Measurements from ENCODE around the gene PBX3.

Gene PBX3

GRCh38 chr9:125747053-125747764, at the start of gene PBX3:
Gene PBX3 (plus strand): TSS chr9:125747373.
- peak; percentile 9 for ATAC-seq (ENCODE audit: low read depth)
- Mint-ChIP-seq H3K27me3 (peaks cover 1% of the 10 kb centered on the region), H3K4me1 (peaks cover 23% of the 10 kb centered on the region), H3K4me3 (peak within 1 kb of the TSS; percentile 99), H3K36me3 (no peaks in the 10 kb centered on the region), H3K27ac (peak within 1 kb of the TSS; percentile 95), H3K9me3 (no peaks in the 10 kb centered on the region)
- peak; percentile 45 to 65 for DNase-seq (ENCODE audit: low spot score in 2 of 2)

GRCh38 chr9:125699870-125700269, 47.3 kb upstream of the PBX3 start:
- no peak for DNase-seq (ENCODE audit: low spot score in 2 of 2)
- Mint-ChIP-seq H3K27ac (no peak overlapping the region), H3K4me1 (peaks cover 43% of the 10 kb centered on the region), H3K9me3 (no peaks in the 10 kb centered on the region), H3K36me3 (peaks cover 15% of the 10 kb centered on the region), H3K4me3 (no peak overlapping the region), H3K27me3 (no peaks in the 10 kb centered on the region)
- no peak for ATAC-seq (ENCODE audit: low read depth)

- peak overlapping the region; percentile 55 for H3K27ac Mint-ChIP-seq
- DNase-seq (ENCODE audit: low spot score in 2 of 2) (peak; percentile 15 to 37), ATAC-seq (ENCODE audit: low read depth) (peak; percentile 97)
- peaks cover 15% of the 10 kb centered on the region for H3K36me3 Mint-ChIP-seq
- H3K4me3 Mint-ChIP-seq = no peak overlapping the region
- no peaks in the 10 kb centered on the region for H3K9me3 Mint-ChIP-seq
- H3K4me1 Mint-ChIP-seq = peaks cover 53% of the 10 kb centered on the region
- H3K27me3 Mint-ChIP-seq = no peaks in the 10 kb centered on the region
Observed at GRCh38 chr9:125700791-125701190, 46.4 kb upstream of the PBX3 start.

- peak overlapping the region; percentile 55 for H3K27ac Mint-ChIP-seq
- H3K27me3 Mint-ChIP-seq = no peaks in the 10 kb centered on the region
- ATAC-seq (ENCODE audit: low read depth) (peak; percentile 37), DNase-seq (ENCODE audit: low spot score in 2 of 2) (no peak)
- H3K36me3 Mint-ChIP-seq = peaks cover 15% of the 10 kb centered on the region
- H3K4me3 Mint-ChIP-seq = peak overlapping the region; percentile 35
- peaks cover 52% of the 10 kb centered on the region for H3K4me1 Mint-ChIP-seq
- H3K9me3 Mint-ChIP-seq = no peaks in the 10 kb centered on the region
Observed at GRCh38 chr9:125701351-125701750, 45.8 kb upstream of the PBX3 start.

- no peak overlapping the region for H3K4me3 Mint-ChIP-seq
- no peak for DNase-seq (ENCODE audit: low spot score in 2 of 2)
- peak overlapping the region; percentile 49 for H3K27ac Mint-ChIP-seq
- H3K4me1 Mint-ChIP-seq = peaks cover 43% of the 10 kb centered on the region
- H3K36me3 Mint-ChIP-seq = peaks cover 9% of the 10 kb centered on the region
- H3K27me3 Mint-ChIP-seq = no peaks in the 10 kb centered on the region
- ATAC-seq (ENCODE audit: low read depth) = no peak
- H3K9me3 Mint-ChIP-seq = no peaks in the 10 kb centered on the region
Observed at GRCh38 chr9:125703662-125704061, 43.5 kb upstream of the PBX3 start.

GRCh38 chr9:125705893-125706292, 41.3 kb upstream of the PBX3 start:
- peaks cover 2% of the 10 kb centered on the region for H3K27me3 Mint-ChIP-seq
- no peaks in the 10 kb centered on the region for H3K9me3 Mint-ChIP-seq
- ATAC-seq (ENCODE audit: low read depth) (no peak), DNase-seq (ENCODE audit: low spot score in 2 of 2) (no peak)
- peaks cover 9% of the 10 kb centered on the region for H3K36me3 Mint-ChIP-seq
- H3K4me3 Mint-ChIP-seq = peak overlapping the region; percentile 86
- peaks cover 44% of the 10 kb centered on the region for H3K4me1 Mint-ChIP-seq
- peak overlapping the region; percentile 91 for H3K27ac Mint-ChIP-seq

- peaks cover 2% of the 10 kb centered on the region for H3K27me3 Mint-ChIP-seq
- ATAC-seq (ENCODE audit: low read depth) = peak; percentile 96
Observed at GRCh38 chr9:125706651-125707471, 40.3 kb upstream of the PBX3 start, which contains the start of gene MAPKAP1. Gene MAPKAP1 (minus strand): TSS chr9:125707208. CDS start chr9:125672574, 34,634 bp downstream.

GRCh38 chr9:125707472-125707804, 39.7 kb upstream of the PBX3 start:
- peaks cover 38% of the 10 kb centered on the region for H3K4me1 Mint-ChIP-seq

More at GRCh38 chr9:125706651-125707471, 40.3 kb upstream of the PBX3 start, which contains the start of gene MAPKAP1:
- Mint-ChIP-seq H3K9me3 (no peaks in the 10 kb centered on the region), H3K36me3 (peaks cover 9% of the 10 kb centered on the region), H3K4me1 (peaks cover 38% of the 10 kb centered on the region), H3K4me3 (peak within 1 kb of the TSS; percentile 86), H3K27ac (peak within 1 kb of the TSS; percentile 91)
- DNase-seq (ENCODE audit: low spot score in 2 of 2) = peak; percentile 70 to 74

GRCh38 chr9:125726456-125727132, 20.6 kb upstream of the PBX3 start:
- no peak for DNase-seq (ENCODE audit: low spot score in 2 of 2)
- Mint-ChIP-seq H3K36me3 (no peaks in the 10 kb centered on the region), H3K27me3 (no peaks in the 10 kb centered on the region), H3K27ac (no peak overlapping the region), H3K4me1 (no peaks in the 10 kb centered on the region), H3K9me3 (no peaks in the 10 kb centered on the region), H3K4me3 (no peak overlapping the region)
- ATAC-seq (ENCODE audit: low read depth) = no peak

More at GRCh38 chr9:125707472-125707804, 39.7 kb upstream of the PBX3 start:
- peak overlapping the region; percentile 91 for H3K27ac Mint-ChIP-seq
- ATAC-seq (ENCODE audit: low read depth) (no peak), DNase-seq (ENCODE audit: low spot score in 2 of 2) (no peak)
- H3K27me3 Mint-ChIP-seq = peaks cover 2% of the 10 kb centered on the region
- H3K9me3 Mint-ChIP-seq = no peaks in the 10 kb centered on the region
- H3K36me3 Mint-ChIP-seq = peaks cover 9% of the 10 kb centered on the region
- peak overlapping the region; percentile 86 for H3K4me3 Mint-ChIP-seq

- no peaks in the 10 kb centered on the region for H3K4me1 Mint-ChIP-seq
- DNase-seq (ENCODE audit: low spot score in 2 of 2) = no peak
- no peak overlapping the region for H3K27ac Mint-ChIP-seq
- H3K4me3 Mint-ChIP-seq = no peak overlapping the region
- no peak for ATAC-seq (ENCODE audit: low read depth)
- H3K9me3 Mint-ChIP-seq = no peaks in the 10 kb centered on the region
- H3K36me3 Mint-ChIP-seq = no peaks in the 10 kb centered on the region
- no peaks in the 10 kb centered on the region for H3K27me3 Mint-ChIP-seq
Observed at GRCh38 chr9:125730168-125730567, 17.0 kb upstream of the PBX3 start.

- H3K27ac Mint-ChIP-seq = no peak overlapping the region
- no peaks in the 10 kb centered on the region for H3K9me3 Mint-ChIP-seq
- H3K4me1 Mint-ChIP-seq = no peaks in the 10 kb centered on the region
- H3K36me3 Mint-ChIP-seq = no peaks in the 10 kb centered on the region
- H3K4me3 Mint-ChIP-seq = no peak overlapping the region
- no peaks in the 10 kb centered on the region for H3K27me3 Mint-ChIP-seq
- DNase-seq (ENCODE audit: low spot score in 2 of 2) = no peak
- no peak for ATAC-seq (ENCODE audit: low read depth)
Observed at GRCh38 chr9:125732562-125732961, 14.6 kb upstream of the PBX3 start.

- Mint-ChIP-seq H3K27me3 (peaks cover 6% of the 10 kb centered on the region), H3K36me3 (no peaks in the 10 kb centered on the region), H3K4me3 (no peak overlapping the region), H3K27ac (no peak overlapping the region), H3K4me1 (no peaks in the 10 kb centered on the region), H3K9me3 (no peaks in the 10 kb centered on the region)
- DNase-seq (ENCODE audit: low spot score in 2 of 2) = no peak
- ATAC-seq (ENCODE audit: low read depth) = no peak
Observed at GRCh38 chr9:125739436-125739835, 7.7 kb upstream of the PBX3 start.

GRCh38 chr9:125742657-125743056, 4.5 kb upstream of the PBX3 start:
- H3K4me1 Mint-ChIP-seq = peaks cover 9% of the 10 kb centered on the region
- ATAC-seq (ENCODE audit: low read depth) (no peak), DNase-seq (ENCODE audit: low spot score in 2 of 2) (no peak)
- peaks cover 6% of the 10 kb centered on the region for H3K27me3 Mint-ChIP-seq
- H3K4me3 Mint-ChIP-seq = no peak overlapping the region
- no peaks in the 10 kb centered on the region for H3K9me3 Mint-ChIP-seq
- H3K27ac Mint-ChIP-seq = no peak overlapping the region
- no peaks in the 10 kb centered on the region for H3K36me3 Mint-ChIP-seq

All from memory B cell (primary cell).